GM23338 (cell line): Measurements from ENCODE around the gene TRDN. TPM values are rescaled to one million over a fixed set of nuclear protein-coding genes. Genes with fewer than 3 reads are reported as not detected.

Experiments
- ATAC-seq: fragments of 200-7000 bp; cut with Tn5 transposase; 3 replicates; pipeline ENCODE4 v1.9.1; 2020
- DNase-seq: peaks from one replicate; pipeline ENCODE4 v3.0.0-alpha.2; 2015; ENCODE audit warnings: low spot score
- H2AFZ ChIP-seq: fragments of 200-600 bp; sonication (generic); 2 replicates; pipeline ENCODE4 v1.8.0; 2016; ENCODE audit warnings: antibody characterized with exemption, mild to moderate bottlenecking, moderate library complexity
- H3F3A ChIP-seq: fragments of 200-600 bp; sonication (generic); replicated peaks from 2 replicates; pipeline ENCODE4 v1.8.0; 2017; ENCODE audit warnings: antibody characterized with exemption, mixed run types, low read depth
- H3K27ac ChIP-seq: fragments of 200-600 bp; sonication (generic); 2 replicates; pipeline ENCODE4 v1.6.1; 2016; ENCODE audit warnings: low read depth
- H3K27me3 ChIP-seq: fragments of 200-600 bp; sonication (generic); 2 replicates; pipeline ENCODE4 v1.8.0; 2016; ENCODE audit warnings: mild to moderate bottlenecking, mixed run types, moderate library complexity; ENCODE audit not compliant: insufficient read depth
- H3K36me3 ChIP-seq: fragments of 200-600 bp; sonication (generic); 2 replicates; pipeline ENCODE4 v1.8.0; 2016; ENCODE audit warnings: mild to moderate bottlenecking; ENCODE audit not compliant: insufficient read depth
- H3K4me1 ChIP-seq: fragments of 200-600 bp; sonication (generic); 2 replicates; pipeline ENCODE4 v1.8.0; 2016; ENCODE audit warnings: mild to moderate bottlenecking, moderate library complexity; ENCODE audit not compliant: insufficient read depth
- H3K4me2 ChIP-seq: fragments of 200-600 bp; sonication (generic); 2 replicates; pipeline ENCODE4 v1.7.1; 2017; ENCODE audit warnings: mixed run types
- H3K4me3 ChIP-seq: fragments of 200-600 bp; sonication (generic); 2 replicates; pipeline ENCODE4 v1.6.1; 2016; ENCODE audit warnings: mixed run types
- H3K79me2 ChIP-seq: fragments of 200-600 bp; sonication (generic); replicated peaks from 2 replicates; pipeline ENCODE4 v1.8.0; 2017; ENCODE audit warnings: mild to moderate bottlenecking; ENCODE audit not compliant: insufficient read depth
- H3K9me2 ChIP-seq: fragments of 200-600 bp; sonication (generic); 2 replicates; pipeline ENCODE4 v1.8.0; 2017; ENCODE audit not compliant: insufficient read depth
- H4K20me1 ChIP-seq: fragments of 200-600 bp; sonication (generic); replicated peaks from 2 replicates; pipeline ENCODE4 v1.8.0; 2017; ENCODE audit warnings: mild to moderate bottlenecking; ENCODE audit not compliant: insufficient read depth
- H3K27ac Mint-ChIP-seq: 2 replicates; pipeline ENCODE4 v1.8.0; 2020; ENCODE audit warnings: inconsistent platforms, mild to moderate bottlenecking, moderate library complexity, mixed read lengths
- H3K27me3 Mint-ChIP-seq: 3 replicates; pipeline ENCODE4 v1.8.0; 2022; ENCODE audit warnings: low read depth, mild to moderate bottlenecking, moderate library complexity, mixed read lengths, inconsistent platforms; ENCODE audit not compliant: insufficient read depth, poor library complexity
- H3K36me3 Mint-ChIP-seq: 3 replicates; pipeline ENCODE4 v1.8.0; 2021; ENCODE audit warnings: low read depth, mild to moderate bottlenecking, inconsistent platforms, moderate library complexity, mixed read lengths
- H3K4me1 Mint-ChIP-seq: 3 replicates; pipeline ENCODE4 v1.8.0; 2020; ENCODE audit warnings: mild to moderate bottlenecking, inconsistent platforms, mixed read lengths
- H3K4me3 Mint-ChIP-seq: 3 replicates; pipeline ENCODE4 v1.8.0; 2021; ENCODE audit warnings: moderate library complexity, mild to moderate bottlenecking, inconsistent platforms, mixed read lengths
- H3K9me3 Mint-ChIP-seq: 3 replicates; pipeline ENCODE4 v1.8.0; 2020; ENCODE audit warnings: moderate library complexity, mild to moderate bottlenecking, inconsistent platforms, mixed read lengths
- CTCF ChIP-seq, 2 experiments: fragments of 200-600 bp in 1 of 2; sonication (generic) in 1 of 2; conservative IDR thresholded peaks; 2 replicates each; pipeline versions ENCODE4 v1.5.1 to v1.6.1; 2016 to 2017; ENCODE audit warnings: antibody characterized with exemption in 2 of 2, low read depth in 2 of 2, mild to moderate bottlenecking in 2 of 2, moderate library complexity in 1 of 2
- EZH2 ChIP-seq: fragments of 200-600 bp; sonication (generic); IDR thresholded peaks from one replicate; pipeline ENCODE4 v1.8.0; 2017; ENCODE audit warnings: antibody characterized with exemption, mild to moderate bottlenecking, low read depth; ENCODE audit not compliant: unreplicated experiment
- EZH2phosphoT487 ChIP-seq: fragments of 200-600 bp; sonication (generic); IDR thresholded peaks from one replicate; pipeline ENCODE4 v1.8.1; 2018; ENCODE audit warnings: antibody characterized with exemption; ENCODE audit not compliant: unreplicated experiment
- JUNB ChIP-seq: IDR thresholded peaks from one replicate; pipeline ENCODE4 v1.6.1; 2016; ENCODE audit warnings: antibody characterized with exemption; ENCODE audit not compliant: unreplicated experiment
- POLR2AphosphoS5 ChIP-seq: IDR thresholded peaks from 2 replicates; pipeline ENCODE4 v1.6.1; 2016; ENCODE audit warnings: antibody characterized with exemption, low read depth
- STAT1 ChIP-seq: IDR thresholded peaks from one replicate; pipeline ENCODE4 v1.6.1; 2016; ENCODE audit warnings: antibody characterized with exemption; ENCODE audit not compliant: unreplicated experiment
- ZNF114 ChIP-seq: fragments of 250-450 bp; sonication (Bioruptor Pico); IDR thresholded peaks from 2 replicates; pipeline ENCODE4 v1.5.0; 2020; ENCODE audit warnings: mild to moderate bottlenecking, moderate library complexity
- ZNF331 ChIP-seq: fragments of 250-450 bp; sonication (Bioruptor Pico); IDR thresholded peaks from 2 replicates; pipeline ENCODE4 v1.5.0; 2020; ENCODE audit warnings: low read depth, mild to moderate bottlenecking, moderate library complexity
- polyA plus RNA-seq: library from polyadenylated mRNA; unstranded; fragments of >200 nt; fragmentation: Nextera tagmentation; extraction: Ambion mirVana; gene quantifications from 2 replicates; pipeline ENCODE4 v1.2.1, GENCODE V29; 2016
- total RNA-seq: library from RNA; depleted of rRNA; stranded (reverse); fragments of >200 nt; shearing (Covaris generic); gene quantifications from 2 replicates; pipeline ENCODE4 v1.2.3, GENCODE V29; 2014
- TF ChIP-seq, protein P1 (sequence below): IDR thresholded peaks from one replicate; pipeline ENCODE4 v1.6.1; 2018; ENCODE audit warnings: antibody characterized with exemption; ENCODE audit not compliant: unreplicated experiment
- TF ChIP-seq, protein P2 (sequence below): IDR thresholded peaks from 2 replicates; pipeline ENCODE4 v1.6.1; 2016; ENCODE audit warnings: antibody characterized with exemption

TRDN gene
- total and polyA plus RNA-seq, 2 experiments from 2014 or later, result 35.5 to 137 TPM

DNA sequence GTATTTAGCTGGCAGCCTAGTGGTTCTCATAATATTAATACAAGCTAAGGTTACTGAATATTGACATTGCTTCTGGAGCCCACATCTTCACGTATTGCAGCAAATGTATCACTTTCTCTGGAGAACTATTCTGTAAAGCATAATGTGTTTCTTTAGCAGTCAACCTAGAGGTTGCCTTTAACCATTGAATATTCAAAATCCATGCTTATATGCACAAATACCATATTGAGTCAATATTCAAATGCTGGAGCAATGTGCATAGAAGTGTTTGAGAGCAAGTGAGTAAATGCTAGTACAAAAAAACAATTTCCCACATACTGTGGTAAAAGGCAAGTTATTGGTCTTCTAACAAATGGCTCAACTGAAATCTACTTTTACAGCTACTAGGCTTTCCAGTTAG is 231.8 kb downstream of the TRDN start (continued):
- TF ChIP-seq, protein P1, sequence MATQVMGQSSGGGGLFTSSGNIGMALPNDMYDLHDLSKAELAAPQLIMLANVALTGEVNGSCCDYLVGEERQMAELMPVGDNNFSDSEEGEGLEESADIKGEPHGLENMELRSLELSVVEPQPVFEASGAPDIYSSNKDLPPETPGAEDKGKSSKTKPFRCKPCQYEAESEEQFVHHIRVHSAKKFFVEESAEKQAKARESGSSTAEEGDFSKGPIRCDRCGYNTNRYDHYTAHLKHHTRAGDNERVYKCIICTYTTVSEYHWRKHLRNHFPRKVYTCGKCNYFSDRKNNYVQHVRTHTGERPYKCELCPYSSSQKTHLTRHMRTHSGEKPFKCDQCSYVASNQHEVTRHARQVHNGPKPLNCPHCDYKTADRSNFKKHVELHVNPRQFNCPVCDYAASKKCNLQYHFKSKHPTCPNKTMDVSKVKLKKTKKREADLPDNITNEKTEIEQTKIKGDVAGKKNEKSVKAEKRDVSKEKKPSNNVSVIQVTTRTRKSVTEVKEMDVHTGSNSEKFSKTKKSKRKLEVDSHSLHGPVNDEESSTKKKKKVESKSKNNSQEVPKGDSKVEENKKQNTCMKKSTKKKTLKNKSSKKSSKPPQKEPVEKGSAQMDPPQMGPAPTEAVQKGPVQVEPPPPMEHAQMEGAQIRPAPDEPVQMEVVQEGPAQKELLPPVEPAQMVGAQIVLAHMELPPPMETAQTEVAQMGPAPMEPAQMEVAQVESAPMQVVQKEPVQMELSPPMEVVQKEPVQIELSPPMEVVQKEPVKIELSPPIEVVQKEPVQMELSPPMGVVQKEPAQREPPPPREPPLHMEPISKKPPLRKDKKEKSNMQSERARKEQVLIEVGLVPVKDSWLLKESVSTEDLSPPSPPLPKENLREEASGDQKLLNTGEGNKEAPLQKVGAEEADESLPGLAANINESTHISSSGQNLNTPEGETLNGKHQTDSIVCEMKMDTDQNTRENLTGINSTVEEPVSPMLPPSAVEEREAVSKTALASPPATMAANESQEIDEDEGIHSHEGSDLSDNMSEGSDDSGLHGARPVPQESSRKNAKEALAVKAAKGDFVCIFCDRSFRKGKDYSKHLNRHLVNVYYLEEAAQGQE, result no peak
- TF ChIP-seq ZNF114 (CRISPR knock-in tag), result no peak
- TF ChIP-seq POLR2AphosphoS5, result no peak
- TF ChIP-seq, protein P2, sequence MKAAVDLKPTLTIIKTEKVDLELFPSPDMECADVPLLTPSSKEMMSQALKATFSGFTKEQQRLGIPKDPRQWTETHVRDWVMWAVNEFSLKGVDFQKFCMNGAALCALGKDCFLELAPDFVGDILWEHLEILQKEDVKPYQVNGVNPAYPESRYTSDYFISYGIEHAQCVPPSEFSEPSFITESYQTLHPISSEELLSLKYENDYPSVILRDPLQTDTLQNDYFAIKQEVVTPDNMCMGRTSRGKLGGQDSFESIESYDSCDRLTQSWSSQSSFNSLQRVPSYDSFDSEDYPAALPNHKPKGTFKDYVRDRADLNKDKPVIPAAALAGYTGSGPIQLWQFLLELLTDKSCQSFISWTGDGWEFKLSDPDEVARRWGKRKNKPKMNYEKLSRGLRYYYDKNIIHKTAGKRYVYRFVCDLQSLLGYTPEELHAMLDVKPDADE, result no peak
- no peak for TF ChIP-seq STAT1
- TF ChIP-seq ZNF331 (CRISPR knock-in tag), result no peak
- TF ChIP-seq JUNB, result no peak
- TF ChIP-seq CTCF (conservative IDR thresholded peaks at IDR 0.05; ENCODE audit: low read depth in 2 of 2), result no peak
- TF ChIP-seq EZH2phosphoT487, result no peak
- TF ChIP-seq EZH2, result no peak

DNA sequence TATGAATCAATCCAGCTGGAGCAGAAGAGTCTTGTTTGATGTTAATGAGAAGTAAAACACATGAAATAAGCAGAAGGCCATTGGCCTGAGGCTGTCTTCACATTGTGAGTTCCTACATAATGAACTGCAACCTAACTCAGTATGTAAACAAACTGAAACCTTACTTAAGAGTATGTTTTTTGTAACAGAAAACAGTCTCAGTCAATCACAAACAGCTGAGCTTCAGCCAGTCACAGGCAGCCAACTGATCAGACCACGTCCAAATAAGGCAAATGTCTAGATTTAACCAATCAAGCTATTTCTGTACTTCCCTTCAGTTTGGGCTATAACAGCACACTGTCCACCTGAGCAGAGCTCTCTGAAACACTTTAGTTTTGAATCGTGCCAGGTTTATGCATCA is 234.7 kb downstream of the TRDN start:
- Mint-ChIP-seq H3K4me1 (peaks cover 6% of the 10 kb centered on the region; the same call in 1 of the 3 replicates), H3K36me3 (no peaks in the 10 kb centered on the region), H3K9me3 (no peaks in the 10 kb centered on the region), H3K27me3 (peaks cover 3% of the 10 kb centered on the region), H3K27ac (peak overlapping the region; percentile 70), H3K4me3 (no peak overlapping the region)
- Histone ChIP-seq H3K27me3 (no peaks in the 10 kb centered on the region), H3K79me2 (no peaks in the 10 kb centered on the region), H3K4me3 (no peak overlapping the region), H3F3A (no peaks in the 10 kb centered on the region), H3K9me2 (no peaks in the 10 kb centered on the region), H3K36me3 (no peaks in the 10 kb centered on the region), H4K20me1 (no peaks in the 10 kb centered on the region), H3K4me1 (peaks cover 5% of the 10 kb centered on the region; the same call in 1 of the 2 replicates), H2AFZ (peak overlapping the region; percentile 72; the same call in 1 of the 2 replicates), H3K27ac (no peak overlapping the region), H3K4me2 (no peak overlapping the region)
- ATAC-seq, result peak; percentile 58
- DNase-seq, result peak; percentile 8
- TF ChIP-seq, protein P2, result no peak
- TF ChIP-seq, protein P1, result no peak
